Measurements from ENCODE around the gene RASL10A.
"Not testable (repeated sequence)": the region's sequence is repeated elsewhere in the genome, so short reads cannot be mapped to it uniquely, and the experiment has no call there.

RASL10A gene

GRCh38 chr22:29315286-29316140, at the start of gene RASL10A:
TSS of gene RASL10A (minus strand) at chr22:29315697. CDS start at chr22:29315246, 451 bp downstream.
- peaks cover 46% of the 10 kb centered on the region for H3K27me3 ChIP-seq (ENCODE audit: control insufficient read depth, insufficient read depth, low read length)
- peak within 1 kb of the TSS; percentile 40; the same call in 1 of the 2 replicates for H3K4me3 ChIP-seq (ENCODE audit: low read depth, low read length)
- no peaks in the 10 kb centered on the region for H3K36me3 ChIP-seq (ENCODE audit: control insufficient read depth, insufficient read depth, low read length)
- peaks cover 6% of the 10 kb centered on the region; the same call in 1 of the 2 replicates for H3K4me1 ChIP-seq (ENCODE audit: control insufficient read depth, insufficient read depth, low read length)
- H3K9ac ChIP-seq (ENCODE audit: low read depth, low read length): no peak within 1 kb of the TSS
- no peaks in the 10 kb centered on the region for H3K9me3 ChIP-seq (ENCODE audit: control insufficient read depth, insufficient read depth, low read length)
- H3K27ac ChIP-seq (ENCODE audit: low read depth, low read length): no peak within 1 kb of the TSS

- no peak overlapping the region for H3K4me3 ChIP-seq (ENCODE audit: low read depth, low read length)
- H3K9me3 ChIP-seq (ENCODE audit: control insufficient read depth, insufficient read depth, low read length): no peaks in the 10 kb centered on the region
- H3K27me3 ChIP-seq (ENCODE audit: control insufficient read depth, insufficient read depth, low read length): no peaks in the 10 kb centered on the region
- H3K27ac ChIP-seq (ENCODE audit: low read depth, low read length): no peak overlapping the region
- H3K9ac ChIP-seq (ENCODE audit: low read depth, low read length): no peak overlapping the region
- peaks cover 38% of the 10 kb centered on the region for H3K36me3 ChIP-seq (ENCODE audit: control insufficient read depth, insufficient read depth, low read length)
- H3K4me1 ChIP-seq (ENCODE audit: control insufficient read depth, insufficient read depth, low read length): no peaks in the 10 kb centered on the region
These were observed 44.0 kb upstream of the RASL10A start for GRCh38 chr22:29359469-29359868.

- not testable (repeated sequence) for H3K9me3 ChIP-seq (ENCODE audit: control insufficient read depth, insufficient read depth, low read length); H3K27me3 ChIP-seq (ENCODE audit: control insufficient read depth, insufficient read depth, low read length); H3K4me1 ChIP-seq (ENCODE audit: control insufficient read depth, insufficient read depth, low read length); H3K4me3 ChIP-seq (ENCODE audit: low read depth, low read length); H3K27ac ChIP-seq (ENCODE audit: low read depth, low read length); H3K9ac ChIP-seq (ENCODE audit: low read depth, low read length)
- peaks cover 58% of the 10 kb centered on the region for H3K36me3 ChIP-seq (ENCODE audit: control insufficient read depth, insufficient read depth, low read length)
These were observed 41.8 kb upstream of the RASL10A start for GRCh38 chr22:29357193-29357890.

- Histone ChIP-seq H3K9ac (ENCODE audit: low read depth, low read length) (no peak overlapping the region), H3K9me3 (ENCODE audit: control insufficient read depth, insufficient read depth, low read length) (no peaks in the 10 kb centered on the region), H3K27ac (ENCODE audit: low read depth, low read length) (no peak overlapping the region), H3K27me3 (ENCODE audit: control insufficient read depth, insufficient read depth, low read length) (no peaks in the 10 kb centered on the region), H3K4me3 (ENCODE audit: low read depth, low read length) (no peak overlapping the region), H3K36me3 (ENCODE audit: control insufficient read depth, insufficient read depth, low read length) (peaks cover 87% of the 10 kb centered on the region), H3K4me1 (ENCODE audit: control insufficient read depth, insufficient read depth, low read length) (no peaks in the 10 kb centered on the region)
These were observed 38.4 kb upstream of the RASL10A start for GRCh38 chr22:29353860-29354259.

GRCh38 chr22:29353286-29353685, 37.8 kb upstream of the RASL10A start:
- Histone ChIP-seq H3K9ac (ENCODE audit: low read depth, low read length) (no peak overlapping the region), H3K4me3 (ENCODE audit: low read depth, low read length) (no peak overlapping the region), H3K9me3 (ENCODE audit: control insufficient read depth, insufficient read depth, low read length) (no peaks in the 10 kb centered on the region), H3K27me3 (ENCODE audit: control insufficient read depth, insufficient read depth, low read length) (no peaks in the 10 kb centered on the region), H3K4me1 (ENCODE audit: control insufficient read depth, insufficient read depth, low read length) (no peaks in the 10 kb centered on the region), H3K36me3 (ENCODE audit: control insufficient read depth, insufficient read depth, low read length) (peaks cover 87% of the 10 kb centered on the region), H3K27ac (ENCODE audit: low read depth, low read length) (no peak overlapping the region)

- Histone ChIP-seq H3K27me3 (ENCODE audit: control insufficient read depth, insufficient read depth, low read length) (no peaks in the 10 kb centered on the region), H3K27ac (ENCODE audit: low read depth, low read length) (no peak overlapping the region), H3K9me3 (ENCODE audit: control insufficient read depth, insufficient read depth, low read length) (no peaks in the 10 kb centered on the region), H3K36me3 (ENCODE audit: control insufficient read depth, insufficient read depth, low read length) (peaks cover 87% of the 10 kb centered on the region), H3K4me1 (ENCODE audit: control insufficient read depth, insufficient read depth, low read length) (no peaks in the 10 kb centered on the region), H3K9ac (ENCODE audit: low read depth, low read length) (no peak overlapping the region), H3K4me3 (ENCODE audit: low read depth, low read length) (no peak overlapping the region)
These were observed 37.3 kb upstream of the RASL10A start for GRCh38 chr22:29352778-29353177.

GRCh38 chr22:29351891-29352290, 36.4 kb upstream of the RASL10A start:
- no peak overlapping the region for H3K9ac ChIP-seq (ENCODE audit: low read depth, low read length)
- no peak overlapping the region for H3K4me3 ChIP-seq (ENCODE audit: low read depth, low read length)
- H3K9me3 ChIP-seq (ENCODE audit: control insufficient read depth, insufficient read depth, low read length): no peaks in the 10 kb centered on the region
- no peak overlapping the region for H3K27ac ChIP-seq (ENCODE audit: low read depth, low read length)
- peaks cover 95% of the 10 kb centered on the region for H3K36me3 ChIP-seq (ENCODE audit: control insufficient read depth, insufficient read depth, low read length)
- no peaks in the 10 kb centered on the region for H3K4me1 ChIP-seq (ENCODE audit: control insufficient read depth, insufficient read depth, low read length)
- H3K27me3 ChIP-seq (ENCODE audit: control insufficient read depth, insufficient read depth, low read length): no peaks in the 10 kb centered on the region

GRCh38 chr22:29351042-29351441, 35.5 kb upstream of the RASL10A start:
- Histone ChIP-seq H3K4me1 (ENCODE audit: control insufficient read depth, insufficient read depth, low read length) (no peaks in the 10 kb centered on the region), H3K9ac (ENCODE audit: low read depth, low read length) (no peak overlapping the region), H3K9me3 (ENCODE audit: control insufficient read depth, insufficient read depth, low read length) (no peaks in the 10 kb centered on the region), H3K27me3 (ENCODE audit: control insufficient read depth, insufficient read depth, low read length) (no peaks in the 10 kb centered on the region), H3K27ac (ENCODE audit: low read depth, low read length) (no peak overlapping the region), H3K36me3 (ENCODE audit: control insufficient read depth, insufficient read depth, low read length) (peaks cover 96% of the 10 kb centered on the region), H3K4me3 (ENCODE audit: low read depth, low read length) (no peak overlapping the region)

- Histone ChIP-seq H3K9ac (ENCODE audit: low read depth, low read length) (no peak overlapping the region), H3K4me3 (ENCODE audit: low read depth, low read length) (no peak overlapping the region), H3K27me3 (ENCODE audit: control insufficient read depth, insufficient read depth, low read length) (no peaks in the 10 kb centered on the region), H3K4me1 (ENCODE audit: control insufficient read depth, insufficient read depth, low read length) (no peaks in the 10 kb centered on the region), H3K9me3 (ENCODE audit: control insufficient read depth, insufficient read depth, low read length) (no peaks in the 10 kb centered on the region), H3K36me3 (ENCODE audit: control insufficient read depth, insufficient read depth, low read length) (peaks cover 88% of the 10 kb centered on the region), H3K27ac (ENCODE audit: low read depth, low read length) (no peak overlapping the region)
These were observed 33.5 kb upstream of the RASL10A start for GRCh38 chr22:29348956-29349355.

- Histone ChIP-seq H3K27ac (ENCODE audit: low read depth, low read length) (no peak overlapping the region), H3K27me3 (ENCODE audit: control insufficient read depth, insufficient read depth, low read length) (no peaks in the 10 kb centered on the region), H3K36me3 (ENCODE audit: control insufficient read depth, insufficient read depth, low read length) (peaks cover 87% of the 10 kb centered on the region)
These were observed 32.5 kb upstream of the RASL10A start for GRCh38 chr22:29348041-29348440.

GRCh38 chr22:29346659-29347058, 31.2 kb upstream of the RASL10A start:
- H3K27me3 ChIP-seq (ENCODE audit: control insufficient read depth, insufficient read depth, low read length): no peaks in the 10 kb centered on the region
- no peak overlapping the region for H3K9ac ChIP-seq (ENCODE audit: low read depth, low read length)
- no peaks in the 10 kb centered on the region for H3K9me3 ChIP-seq (ENCODE audit: control insufficient read depth, insufficient read depth, low read length)
- no peak overlapping the region for H3K27ac ChIP-seq (ENCODE audit: low read depth, low read length)
- peaks cover 87% of the 10 kb centered on the region for H3K36me3 ChIP-seq (ENCODE audit: control insufficient read depth, insufficient read depth, low read length)
- H3K4me3 ChIP-seq (ENCODE audit: low read depth, low read length): no peak overlapping the region
- no peaks in the 10 kb centered on the region for H3K4me1 ChIP-seq (ENCODE audit: control insufficient read depth, insufficient read depth, low read length)

More at GRCh38 chr22:29348041-29348440, 32.5 kb upstream of the RASL10A start:
- Histone ChIP-seq H3K9me3 (ENCODE audit: control insufficient read depth, insufficient read depth, low read length) (no peaks in the 10 kb centered on the region), H3K4me1 (ENCODE audit: control insufficient read depth, insufficient read depth, low read length) (no peaks in the 10 kb centered on the region), H3K4me3 (ENCODE audit: low read depth, low read length) (no peak overlapping the region), H3K9ac (ENCODE audit: low read depth, low read length) (no peak overlapping the region)

Measured in HUES48 (cell line).